SKM-1 treated with dmso at 0.1 percent for 144 hours (cell line): ENCODE data around the gene SAMD4A.

Experiments
- DNase-seq: peaks from one replicate; lab custom pipeline; 2025; ENCODE audit not compliant: unreplicated experiment; lab: John Stamatoyannopoulos, UW

SAMD4A gene

GRCh38 chr14:54627540-54628363 lies 60.8 kb downstream of the SAMD4A start:
- DNase-seq: no peak

DNA sequence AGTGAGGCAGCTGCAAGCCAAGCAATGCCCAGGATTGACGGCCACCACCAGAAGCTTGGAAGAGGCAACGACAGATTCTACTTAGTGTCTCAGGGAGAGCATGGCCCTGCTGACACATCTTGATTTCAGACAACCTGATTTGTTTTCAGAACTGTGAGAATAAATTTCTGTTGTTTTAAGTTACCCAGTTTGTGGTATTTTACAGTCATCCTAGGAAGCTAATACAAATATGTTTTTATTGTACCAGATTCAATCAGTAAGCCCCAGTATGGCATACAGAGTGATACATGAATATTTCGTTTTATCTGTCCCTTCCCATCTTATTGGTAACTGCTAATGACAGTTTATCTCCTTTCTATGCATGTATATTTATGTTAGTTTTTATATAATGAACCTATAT lies 62.3 kb downstream of the SAMD4A start:
- DNase-seq: no peak

DNA sequence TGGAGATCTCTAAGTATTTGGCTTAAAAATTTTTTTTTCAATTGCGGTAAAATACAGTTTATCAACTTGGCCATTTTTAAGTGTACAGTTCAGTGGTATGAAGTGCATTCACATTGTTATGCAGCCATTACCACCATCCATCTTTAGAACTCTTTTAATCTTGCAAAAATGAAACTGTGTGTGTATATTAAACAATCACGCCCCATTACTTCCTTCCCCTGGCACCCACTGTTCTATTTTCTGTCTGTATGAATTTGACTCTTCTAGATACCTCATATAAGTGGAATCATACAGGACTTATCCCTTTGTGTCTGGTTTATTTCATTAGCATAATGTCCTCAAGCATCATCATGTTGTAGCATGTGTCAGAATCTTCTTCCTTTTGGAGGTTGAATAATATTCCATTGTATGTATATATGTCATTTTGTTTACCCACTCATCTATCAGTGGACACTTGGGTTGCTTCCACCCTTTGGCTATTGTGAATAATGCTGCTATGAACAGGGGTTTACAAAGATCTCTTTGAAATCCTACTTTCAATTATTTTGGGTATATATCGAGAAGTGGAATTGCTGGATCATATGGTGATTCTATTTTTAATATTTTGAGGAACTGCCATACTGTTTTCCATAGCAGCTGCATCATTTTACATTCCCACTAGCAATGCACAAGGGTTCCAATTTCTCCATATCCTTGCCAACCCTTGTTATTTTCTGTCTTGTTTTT lies 62.9 kb downstream of the SAMD4A start:
- DNase-seq: no peak

DNA sequence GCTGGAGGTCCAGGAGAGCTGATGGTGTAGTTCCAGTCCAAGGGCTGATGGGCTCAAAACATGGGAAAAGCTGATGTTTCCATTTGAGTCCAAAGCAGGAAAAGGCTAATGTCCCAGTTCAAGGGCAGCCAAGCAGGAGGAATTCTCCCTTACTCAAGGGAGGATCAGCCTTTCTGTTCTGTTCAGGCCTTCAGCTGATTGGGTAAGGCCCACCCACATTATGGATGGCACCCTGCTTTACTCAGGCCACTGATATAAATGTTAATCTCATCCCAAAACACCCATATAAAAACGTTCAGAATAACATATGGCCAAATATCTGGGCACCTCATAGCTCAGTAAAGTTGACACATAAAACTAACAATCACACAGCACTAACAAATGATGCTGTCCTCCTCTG lies 64.1 kb downstream of the SAMD4A start:
- DNase-seq: no peak

GRCh38 chr14:54632452-54632851 lies 65.5 kb downstream of the SAMD4A start:
- DNase-seq: no peak

DNA sequence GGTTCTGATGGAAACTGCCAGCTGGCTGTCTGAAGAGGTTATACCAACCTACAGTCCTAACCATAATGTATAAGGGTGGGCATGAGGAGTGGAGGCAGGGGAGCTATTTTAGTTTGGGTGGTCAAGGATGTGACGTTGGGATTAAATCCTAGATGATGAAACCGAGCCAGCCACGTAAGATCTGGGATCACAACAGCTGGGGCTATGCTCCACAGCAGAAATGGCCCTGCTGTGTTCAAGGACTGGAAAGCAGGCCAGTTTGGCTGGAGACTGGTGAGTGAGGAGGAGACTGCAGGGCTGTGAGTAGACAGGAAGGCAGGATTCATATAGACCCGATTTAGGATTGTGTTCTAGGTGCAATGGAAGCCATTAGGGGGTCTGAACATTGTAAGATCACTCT lies 66.1 kb downstream of the SAMD4A start:
- DNase-seq: no peak

DNA sequence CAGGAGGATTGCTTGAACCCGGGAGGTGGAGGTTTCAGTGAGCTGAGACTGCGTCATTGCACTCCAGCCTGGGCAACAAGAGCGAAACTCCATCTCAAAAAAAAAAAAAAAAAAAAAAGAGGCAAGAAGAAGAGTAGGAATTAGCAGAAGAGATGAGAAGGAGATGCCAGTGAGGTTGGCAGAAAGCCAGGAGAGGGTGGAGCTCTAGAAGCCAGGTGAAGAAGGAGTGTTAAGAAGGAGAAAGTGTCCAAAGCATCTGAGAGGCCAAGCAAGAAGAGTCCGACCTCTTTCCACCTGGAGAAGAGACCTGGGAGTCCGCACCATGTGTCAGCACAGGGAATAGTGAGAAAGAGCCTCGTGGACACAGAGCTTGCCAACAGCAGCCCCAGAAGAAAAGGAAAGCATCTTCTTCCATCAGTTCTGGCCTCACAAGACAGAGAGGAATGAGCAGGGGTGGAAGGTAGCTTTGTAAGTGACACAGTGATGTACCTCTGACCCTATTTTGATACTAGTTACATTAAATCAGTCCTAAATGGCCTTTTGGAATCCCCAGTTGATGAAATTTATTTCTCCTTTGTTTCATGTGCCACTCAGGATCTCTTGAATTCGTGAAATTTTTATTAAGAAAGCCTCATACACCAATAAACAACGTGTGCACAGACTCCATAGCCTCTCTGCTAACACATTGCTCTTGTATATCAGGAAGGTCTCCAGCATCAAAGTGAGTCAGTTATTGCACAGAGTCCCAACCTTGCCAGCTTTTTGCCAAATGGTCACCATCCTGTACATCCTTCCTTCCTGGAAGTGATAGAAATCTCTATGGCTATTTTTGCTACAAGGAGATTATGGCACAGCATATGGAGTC lies 70.6 kb downstream of the SAMD4A start:
- no peak for DNase-seq

- DNase-seq: no peak
Measured at GRCh38 chr14:54638135-54638446, 71.2 kb downstream of the SAMD4A start.

- DNase-seq: no peak
Measured at GRCh38 chr14:54639611-54640010, 72.7 kb downstream of the SAMD4A start.

DNA sequence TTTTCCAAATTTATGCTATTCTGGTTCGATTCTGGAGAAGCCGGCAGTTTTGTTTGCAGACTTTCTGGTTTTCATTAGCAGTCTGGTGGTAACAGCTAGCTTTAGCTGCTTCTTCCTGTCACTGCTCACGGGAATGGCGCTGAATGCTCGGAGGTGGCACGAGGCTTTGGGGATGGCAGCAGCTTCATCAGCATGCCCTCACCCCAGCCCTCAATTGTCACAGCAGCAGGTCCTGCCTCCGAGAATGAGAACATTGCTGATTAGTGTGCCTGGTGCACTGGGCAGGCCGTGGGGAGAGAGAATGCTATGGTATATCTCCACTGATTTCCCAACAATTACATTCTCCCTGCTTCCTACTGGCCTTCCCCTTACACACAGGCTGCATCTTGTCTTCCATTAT lies 73.6 kb downstream of the SAMD4A start:
- DNase-seq: no peak

- no peak for DNase-seq
Measured at GRCh38 chr14:54642121-54642520, 75.2 kb downstream of the SAMD4A start.

- DNase-seq: no peak
Measured at GRCh38 chr14:54642801-54643695, 76.1 kb downstream of the SAMD4A start.

- DNase-seq: no peak
Measured at GRCh38 chr14:54643696-54644176, 76.8 kb downstream of the SAMD4A start.

DNA sequence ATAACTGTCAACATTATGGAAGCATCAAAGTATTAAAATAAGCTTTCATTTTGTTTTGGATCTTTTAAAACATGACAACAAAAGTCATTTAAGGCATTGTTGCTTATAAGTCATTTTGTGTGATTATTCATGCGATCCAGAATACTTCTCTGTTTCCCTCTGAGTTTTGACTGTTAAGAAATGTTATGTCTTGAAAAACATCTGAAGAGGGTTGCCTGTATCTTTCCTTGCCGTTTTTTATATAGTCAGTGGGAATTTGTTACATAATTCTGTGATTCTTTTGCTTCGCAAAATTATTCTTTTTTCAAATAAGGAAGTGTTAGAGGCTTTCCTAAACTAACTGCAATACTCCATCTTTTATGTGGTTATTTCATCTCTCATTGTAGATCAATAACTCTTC lies 78.7 kb downstream of the SAMD4A start:
- no peak for DNase-seq

- DNase-seq: no peak
Measured at GRCh38 chr14:54646626-54647025, 79.7 kb downstream of the SAMD4A start.

DNA sequence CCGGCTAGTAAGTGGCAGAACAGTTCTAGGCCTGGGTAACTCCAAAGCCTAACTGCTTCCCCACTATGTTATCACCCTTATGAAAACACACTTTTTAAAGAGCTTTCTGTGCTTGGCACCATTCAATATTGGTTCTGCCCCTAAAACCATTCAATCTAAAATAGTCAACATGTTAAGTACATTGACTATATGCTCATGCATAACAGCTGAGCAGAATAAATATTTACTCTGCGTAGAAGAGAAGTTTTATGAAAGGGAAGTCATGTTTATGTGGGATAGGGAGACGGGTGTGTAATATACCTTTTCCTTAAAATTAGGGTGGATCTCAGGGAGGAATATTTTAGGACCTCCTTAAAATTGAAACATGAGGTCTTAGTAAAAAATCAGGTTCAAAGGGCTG lies 80.5 kb downstream of the SAMD4A start:
- DNase-seq: no peak

GRCh38 chr14:54649056-54649455 lies 82.1 kb downstream of the SAMD4A start:
- no peak for DNase-seq

- no peak for DNase-seq
Measured at GRCh38 chr14:54650331-54650958, 83.5 kb downstream of the SAMD4A start.

DNA sequence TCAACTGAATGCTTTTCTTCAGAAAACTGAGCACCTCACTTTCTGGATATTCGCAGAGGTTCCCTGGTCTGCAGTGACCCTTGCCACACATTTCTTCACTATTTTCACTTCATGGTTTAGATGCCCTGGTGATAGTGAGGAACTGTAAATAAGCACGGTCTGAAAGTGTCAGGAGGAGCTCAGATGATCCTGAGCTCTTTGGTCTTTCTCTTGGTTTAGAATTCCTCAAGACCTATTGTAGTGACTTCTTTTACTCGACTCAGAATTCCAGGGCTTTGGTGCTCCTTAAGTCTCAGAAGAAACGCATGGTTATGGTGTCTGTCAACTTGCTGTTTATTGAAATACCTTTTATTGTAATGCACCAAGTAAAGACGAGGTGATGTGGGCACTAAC lies 84.0 kb downstream of the SAMD4A start:
- no peak for DNase-seq

GRCh38 chr14:54651649-54652048 lies 84.7 kb downstream of the SAMD4A start:
- no peak for DNase-seq
